GF-D8 (cell line): ENCODE data around the gene HBG2.
"Not testable (repeated sequence)": the region's sequence is repeated elsewhere in the genome, so short reads cannot be mapped to it uniquely, and the experiment has no call there.

ENCODE experiments used
- DNase-seq: peaks from one replicate; lab custom pipeline; 2025; lab: John Stamatoyannopoulos, UW

Gene HBG2

DNA sequence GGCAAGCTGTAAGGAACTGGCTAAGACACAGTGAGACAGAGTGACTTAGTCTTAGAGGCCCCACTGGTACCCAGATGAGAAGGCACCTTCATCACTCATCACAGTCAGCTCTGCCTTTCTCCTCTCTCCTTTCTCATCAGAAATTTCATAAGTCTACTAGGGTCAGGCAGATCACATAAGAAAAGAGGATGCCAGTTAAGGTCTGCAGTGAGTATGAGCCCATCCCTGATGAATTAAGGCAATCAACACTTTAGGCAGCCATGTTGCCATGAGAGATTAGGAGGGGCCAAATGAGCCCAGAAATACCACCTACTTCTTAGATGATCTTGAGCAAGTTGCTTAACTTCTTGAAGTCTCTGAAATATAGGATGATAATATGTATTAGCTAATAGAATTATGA is 27.0 kb upstream of the HBG2 start:
- no peak for DNase-seq

DNA sequence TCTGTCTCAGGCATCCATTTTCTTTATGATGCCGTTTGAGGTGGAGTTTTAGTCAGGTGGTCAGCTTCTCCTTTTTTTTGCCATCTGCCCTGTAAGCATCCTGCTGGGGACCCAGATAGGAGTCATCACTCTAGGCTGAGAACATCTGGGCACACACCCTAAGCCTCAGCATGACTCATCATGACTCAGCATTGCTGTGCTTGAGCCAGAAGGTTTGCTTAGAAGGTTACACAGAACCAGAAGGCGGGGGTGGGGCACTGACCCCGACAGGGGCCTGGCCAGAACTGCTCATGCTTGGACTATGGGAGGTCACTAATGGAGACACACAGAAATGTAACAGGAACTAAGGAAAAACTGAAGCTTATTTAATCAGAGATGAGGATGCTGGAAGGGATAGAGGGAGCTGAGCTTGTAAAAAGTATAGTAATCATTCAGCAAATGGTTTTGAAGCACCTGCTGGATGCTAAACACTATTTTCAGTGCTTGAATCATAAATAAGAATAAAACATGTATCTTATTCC is 26.1 kb upstream of the HBG2 start:
- peak; percentile 1 for DNase-seq

DNA sequence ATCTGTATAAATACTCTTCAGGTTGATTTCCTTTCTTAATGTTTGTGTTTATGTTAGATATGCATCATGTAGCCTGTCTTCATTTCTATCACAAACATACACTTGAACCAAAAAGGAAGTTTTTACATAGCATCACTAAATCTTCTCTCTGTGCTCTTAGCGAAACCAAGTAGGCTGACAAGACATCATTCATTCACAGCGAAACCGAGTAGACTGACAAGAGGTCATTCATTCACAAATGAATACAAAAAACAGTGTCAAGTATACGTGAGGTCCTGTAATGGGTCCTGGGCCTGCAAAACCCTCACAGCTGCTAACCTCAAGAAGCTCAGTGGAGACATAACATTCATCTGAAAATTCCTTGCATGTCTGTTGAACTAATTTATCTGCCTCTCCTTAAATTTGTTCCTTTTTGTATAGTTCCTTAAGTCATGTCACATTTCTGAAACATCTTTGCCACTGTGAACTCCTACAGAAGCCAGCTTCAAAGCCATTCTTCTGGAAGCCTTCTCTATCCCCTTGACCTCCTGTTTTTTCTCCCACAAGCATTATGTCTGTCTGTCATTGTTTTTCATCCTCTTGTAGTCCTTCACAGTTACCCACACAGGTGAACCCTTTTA is 25.0 kb upstream of the HBG2 start:
- no peak for DNase-seq

DNA sequence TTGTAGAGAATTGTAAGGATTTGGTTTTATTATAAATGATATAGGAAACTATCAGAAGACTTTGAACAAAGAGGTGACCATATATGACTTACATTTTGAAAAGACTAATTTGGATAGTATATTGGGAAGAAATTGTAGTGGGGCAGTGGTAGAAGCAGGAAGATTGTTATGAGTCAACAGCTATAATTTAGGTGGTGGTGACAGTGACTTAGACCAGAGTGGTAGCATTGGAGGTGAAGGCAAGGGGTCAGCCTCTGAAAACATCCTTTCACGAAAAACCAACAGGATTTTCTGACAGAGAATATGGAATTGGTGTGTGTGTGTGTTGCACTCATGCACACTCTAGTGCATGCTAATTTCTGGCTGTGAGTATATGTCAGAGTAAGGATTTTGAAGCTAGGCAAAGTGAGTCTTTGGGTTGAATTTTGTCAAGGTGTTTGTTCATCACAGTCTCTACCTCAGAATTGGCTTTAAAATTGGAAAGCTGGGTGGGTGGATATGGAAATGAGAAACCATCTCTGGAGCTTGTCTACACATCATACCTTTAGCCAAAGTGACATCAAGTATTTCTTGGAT is 23.3 kb upstream of the HBG2 start:
- DNase-seq: no peak

DNA sequence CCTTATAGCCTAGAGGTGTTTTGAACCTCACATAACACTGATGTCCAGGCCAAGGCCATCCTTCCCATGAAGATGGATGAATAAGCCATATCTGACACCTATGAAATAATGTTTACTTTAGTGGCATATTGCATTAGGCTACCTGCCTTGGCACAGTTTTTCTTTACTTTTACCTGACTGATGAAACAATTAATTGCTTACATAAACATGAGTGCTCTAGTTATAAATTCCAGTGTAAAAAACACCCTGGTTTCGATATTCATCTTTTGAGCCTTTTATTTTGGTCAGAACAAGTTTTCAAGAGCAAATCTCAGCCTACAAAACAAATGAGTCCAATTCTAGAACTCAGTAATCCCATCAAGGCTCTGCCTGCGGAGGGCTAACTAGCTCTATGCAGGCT is 22.1 kb upstream of the HBG2 start:
- DNase-seq: no peak

DNA sequence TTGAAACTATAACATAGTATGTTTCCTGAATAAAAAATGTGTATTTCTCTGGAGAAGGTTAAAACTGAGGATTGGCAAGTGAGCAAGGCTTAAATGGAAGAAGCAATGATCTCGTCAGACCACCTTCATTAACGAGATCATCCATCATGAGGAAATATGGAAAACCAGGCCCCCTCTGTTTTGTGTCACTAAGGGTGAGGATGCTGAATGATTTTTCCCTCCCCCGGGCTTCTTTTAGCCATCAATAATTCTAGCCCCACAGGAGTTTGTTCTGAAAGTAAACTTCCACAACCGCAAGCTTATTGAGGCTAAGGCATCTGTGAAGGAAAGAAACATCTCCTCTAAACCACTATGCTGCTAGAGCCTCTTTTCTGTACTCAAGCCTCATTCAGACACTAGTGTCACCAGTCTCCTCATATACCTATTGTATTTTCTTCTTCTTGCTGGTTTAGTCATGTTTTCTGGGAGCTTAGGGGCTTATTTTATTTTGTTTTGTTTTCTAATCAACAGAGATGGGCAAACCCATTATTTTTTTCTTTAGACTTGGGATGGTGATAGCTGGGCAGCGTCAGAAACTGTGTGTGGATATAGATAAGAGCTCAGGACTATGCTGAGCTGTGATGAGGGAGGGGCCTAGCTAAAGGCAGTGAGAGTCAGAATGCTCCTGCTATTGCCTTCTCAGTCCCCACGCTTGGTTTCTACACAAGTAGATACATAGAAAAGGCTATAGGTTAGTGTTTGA is 21.0 kb upstream of the HBG2 start:
- no peak for DNase-seq

DNA sequence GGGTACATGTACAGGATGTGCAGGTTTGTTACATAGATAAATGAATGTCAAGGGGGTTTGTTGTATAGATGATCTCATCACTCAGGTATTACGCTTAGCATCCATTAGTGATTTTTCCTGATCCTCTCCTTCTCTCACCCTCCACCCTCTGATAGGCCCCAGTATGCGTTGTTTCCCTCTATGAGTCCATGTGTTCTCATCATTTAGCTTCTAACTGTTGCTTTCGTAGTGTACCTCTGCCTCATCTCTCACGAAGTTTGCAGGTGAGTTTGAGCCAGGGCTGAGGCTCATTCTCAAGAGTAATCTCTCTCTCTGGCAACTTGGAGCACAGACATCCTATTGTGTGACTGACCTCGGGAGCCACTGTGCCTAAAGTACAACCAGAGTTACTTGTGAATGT is 19.8 kb upstream of the HBG2 start:
- no peak for DNase-seq

DNA sequence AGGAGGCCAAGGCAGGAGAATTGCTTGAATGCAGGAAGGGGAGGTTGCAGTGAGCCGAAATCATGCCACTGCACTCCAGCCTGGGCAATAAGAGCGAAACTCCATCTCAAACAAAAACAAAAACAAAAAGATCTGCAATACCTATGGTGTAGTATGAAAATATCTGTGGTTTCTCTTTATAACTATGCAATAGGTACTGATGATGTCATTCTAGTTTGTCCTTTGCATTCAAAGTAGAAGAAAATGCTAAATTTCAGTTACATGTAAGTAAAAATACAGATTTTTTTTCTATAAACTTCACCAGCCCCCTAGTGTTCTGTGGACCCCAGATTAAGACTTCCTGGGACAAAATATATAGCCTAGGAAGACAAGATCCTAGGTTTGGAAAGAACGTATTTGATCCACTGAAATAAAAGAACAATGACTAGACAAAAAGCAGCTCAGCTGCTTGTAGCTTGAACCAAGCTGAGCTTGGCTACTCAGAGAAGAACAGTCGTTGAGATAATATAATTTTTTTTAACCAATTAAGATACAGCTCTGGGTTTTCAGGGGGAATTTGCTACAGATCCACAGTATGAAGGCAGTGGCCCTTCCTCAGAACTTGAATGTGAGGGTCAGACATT is 17.9 kb upstream of the HBG2 start:
- DNase-seq: no peak

DNA sequence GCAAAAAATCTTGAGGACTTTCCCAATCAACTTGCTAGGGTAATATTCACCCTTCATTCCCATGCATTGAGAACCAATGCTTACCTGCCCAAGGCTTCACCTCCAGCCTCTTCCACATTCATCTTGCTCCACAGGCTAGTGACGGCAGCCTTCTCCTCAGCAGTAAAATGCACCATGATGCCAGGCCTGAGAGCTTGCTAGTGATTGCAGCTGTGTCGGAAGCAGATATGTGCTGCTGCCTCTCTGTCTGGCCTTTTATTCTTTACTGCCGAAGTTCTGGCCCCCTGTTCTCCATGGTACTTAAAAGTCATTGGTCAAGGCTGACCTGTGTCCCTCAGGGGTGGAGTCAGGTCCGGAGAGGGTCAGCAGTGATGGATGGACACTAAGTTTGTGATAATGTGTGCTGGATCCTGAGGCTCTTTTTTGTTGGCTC is 15.2 kb upstream of the HBG2 start, which contains the start of gene HBE1:
HBE1 (minus strand) TSS at position 231 of the 433 bp plus-strand sequence; CDS start at position 176, 55 bp downstream.
- no peak for DNase-seq

DNA sequence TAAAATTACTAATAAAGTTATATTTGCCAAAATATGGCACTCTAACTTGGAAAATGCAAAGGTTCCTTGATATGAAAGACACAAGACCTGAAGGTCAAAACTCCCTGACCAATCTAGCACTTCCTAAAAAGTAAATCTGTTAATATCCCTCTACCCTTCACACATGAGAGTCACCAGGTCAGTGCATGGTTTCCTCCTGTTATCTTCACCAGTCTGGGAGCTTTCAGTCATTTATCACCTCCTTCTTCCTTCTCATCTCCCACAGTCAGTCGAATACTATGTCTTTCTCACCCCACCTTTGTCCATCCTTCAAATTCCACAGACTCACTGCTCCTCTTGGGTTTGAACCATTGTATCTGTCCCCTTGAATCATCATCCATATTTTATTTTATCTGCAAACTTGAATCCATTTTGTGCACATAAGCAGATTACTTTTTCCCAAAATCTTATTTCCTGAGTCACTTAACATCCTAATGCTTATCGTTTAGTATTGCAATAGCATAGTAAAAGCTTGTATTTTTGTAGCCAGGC is 12.5 kb upstream of the HBG2 start:
- DNase-seq: no peak

DNA sequence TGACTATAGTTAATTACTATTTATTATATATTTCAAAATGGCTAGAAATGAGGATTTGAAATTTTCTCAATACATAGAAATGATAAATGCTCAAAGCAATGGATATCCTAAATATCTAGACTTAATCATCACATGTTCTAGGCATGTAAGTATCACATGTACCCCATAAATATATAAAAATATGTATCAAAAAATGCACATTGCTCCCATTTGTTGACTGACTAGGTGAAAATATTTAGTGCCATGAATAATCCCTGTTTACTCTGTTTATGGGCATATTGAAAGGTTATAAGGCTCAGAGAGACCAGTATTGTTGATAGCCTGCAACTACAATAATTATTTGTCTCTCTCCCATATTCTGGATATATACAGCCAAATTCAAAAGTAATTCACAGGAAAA is 12.0 kb upstream of the HBG2 start:
- no peak for DNase-seq

DNA sequence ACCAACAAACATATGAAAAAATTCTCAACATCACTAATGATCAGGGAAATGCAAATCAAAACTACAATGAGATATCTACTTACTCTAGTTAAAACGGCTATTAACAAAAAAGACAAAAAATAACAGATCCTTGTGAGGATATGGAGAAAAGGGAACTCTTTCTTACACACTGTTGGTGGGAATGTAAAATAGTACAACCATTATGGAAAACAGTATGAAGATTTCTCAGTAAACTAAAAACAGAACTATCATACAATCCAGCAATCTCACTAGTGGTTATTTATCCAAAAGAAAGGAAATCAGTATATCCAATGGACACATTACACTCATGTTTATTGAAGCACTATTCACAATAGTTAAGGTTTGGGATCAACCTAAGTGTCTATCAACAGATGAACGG is 11.3 kb upstream of the HBG2 start:
- no peak for DNase-seq

DNA sequence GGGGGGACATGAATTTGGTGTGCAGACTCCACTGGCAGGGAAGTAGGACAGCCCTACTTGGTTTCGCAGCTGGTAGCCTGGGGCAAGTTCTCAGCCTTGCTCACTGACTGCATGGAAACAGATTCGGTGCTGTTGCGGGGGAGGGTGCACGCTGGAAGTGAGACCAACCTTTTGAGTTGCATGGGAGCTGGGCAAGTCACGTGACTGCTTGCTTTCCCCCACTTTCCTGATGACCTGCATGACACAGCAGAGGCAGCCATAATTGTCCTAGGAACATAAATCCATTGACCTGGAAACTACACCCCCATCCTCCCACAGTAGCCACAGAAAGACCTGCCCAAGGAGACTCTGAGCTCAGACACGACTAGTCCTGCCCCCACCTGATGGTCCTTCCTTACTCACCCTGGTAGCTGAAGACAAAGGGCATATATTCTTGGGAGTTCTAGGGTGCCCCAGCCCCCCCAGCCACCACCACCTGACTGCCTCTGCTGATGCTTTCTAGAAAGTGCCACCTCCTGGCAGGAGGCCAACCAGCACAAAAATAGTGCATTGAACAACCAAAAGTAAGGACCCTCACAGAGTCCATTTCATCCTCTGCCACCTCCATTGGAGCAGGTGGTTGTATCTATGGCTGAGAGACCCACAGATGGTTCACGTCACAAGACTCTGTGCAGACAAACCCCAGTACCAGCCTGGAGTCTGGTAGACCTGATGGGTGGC is 4.1 kb upstream of the HBG2 start:
- no peak for DNase-seq

DNA sequence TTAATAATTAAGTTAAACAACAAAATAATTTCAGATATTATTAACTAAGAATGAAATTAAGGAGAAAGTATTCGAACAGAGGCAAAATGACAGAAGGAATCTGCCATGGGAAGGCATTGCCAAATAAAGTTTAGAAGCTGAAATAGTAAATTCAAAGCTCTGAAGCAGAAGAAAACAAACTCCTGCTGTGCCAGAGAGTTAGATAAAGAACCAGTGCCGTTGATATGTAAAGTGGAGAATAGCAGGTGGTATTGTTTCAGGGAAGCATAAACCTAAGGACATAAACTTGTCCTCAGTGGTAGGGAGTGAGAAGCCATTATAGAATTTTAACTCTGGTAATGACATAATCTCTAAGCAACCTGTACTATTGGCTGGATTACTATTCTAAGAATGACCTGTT is 2.7 kb upstream of the HBG2 start:
- no peak for DNase-seq

DNA sequence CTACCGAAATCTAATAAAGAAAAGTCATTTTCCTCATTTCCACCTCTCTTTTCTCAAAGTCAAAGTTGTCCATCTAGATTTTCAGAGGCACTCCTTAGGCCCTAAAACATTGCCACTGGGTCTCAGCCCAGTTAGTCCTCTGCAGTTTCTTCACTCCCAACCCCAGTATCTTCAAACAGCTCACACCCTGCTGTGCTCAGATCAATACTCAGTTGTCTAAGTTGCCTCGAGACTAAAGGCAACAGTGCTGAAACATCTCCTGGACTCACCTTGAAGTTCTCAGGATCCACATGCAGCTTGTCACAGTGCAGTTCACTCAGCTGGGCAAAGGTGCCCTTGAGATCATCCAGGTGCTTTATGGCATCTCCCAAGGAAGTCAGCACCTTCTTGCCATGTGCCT is 558 bp downstream of the HBG2 start:
- DNase-seq: not testable (repeated sequence)

DNA sequence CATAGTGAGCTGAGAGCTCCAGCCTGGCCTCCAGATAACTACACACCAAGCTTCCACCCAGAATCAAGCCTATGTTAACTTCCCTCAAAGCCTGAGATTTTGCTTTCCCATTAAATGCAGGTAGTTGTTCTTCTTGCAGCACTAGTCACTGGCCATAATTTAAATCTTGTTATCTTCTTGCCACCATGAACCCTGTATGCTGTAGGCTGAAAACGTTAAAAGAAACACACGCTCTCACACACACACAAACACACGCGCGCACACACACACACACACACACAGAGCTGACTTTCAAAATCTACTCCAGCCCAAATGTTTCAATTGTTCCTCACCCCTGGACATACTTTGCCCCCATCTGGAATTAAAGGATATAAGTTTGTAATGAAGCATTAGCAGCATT is 1.1 kb downstream of the HBG2 start:
- not testable (repeated sequence) for DNase-seq

DNA sequence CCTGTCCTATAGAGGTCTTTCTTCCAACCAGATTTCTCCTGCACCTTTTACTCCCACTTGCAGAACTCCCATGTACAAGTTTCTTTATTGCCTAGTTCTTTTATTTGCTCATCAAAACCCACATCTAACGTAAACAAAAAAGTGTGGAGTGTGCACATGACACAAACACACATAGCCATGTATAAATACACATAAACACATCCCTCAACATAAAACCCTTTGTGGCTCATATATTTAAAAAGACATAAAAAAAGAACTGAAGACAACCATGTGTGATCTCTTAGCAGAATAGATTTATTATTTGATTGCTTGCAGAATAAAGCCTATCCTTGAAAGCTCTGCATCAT is 1.7 kb downstream of the HBG2 start:
- no peak for DNase-seq

DNA sequence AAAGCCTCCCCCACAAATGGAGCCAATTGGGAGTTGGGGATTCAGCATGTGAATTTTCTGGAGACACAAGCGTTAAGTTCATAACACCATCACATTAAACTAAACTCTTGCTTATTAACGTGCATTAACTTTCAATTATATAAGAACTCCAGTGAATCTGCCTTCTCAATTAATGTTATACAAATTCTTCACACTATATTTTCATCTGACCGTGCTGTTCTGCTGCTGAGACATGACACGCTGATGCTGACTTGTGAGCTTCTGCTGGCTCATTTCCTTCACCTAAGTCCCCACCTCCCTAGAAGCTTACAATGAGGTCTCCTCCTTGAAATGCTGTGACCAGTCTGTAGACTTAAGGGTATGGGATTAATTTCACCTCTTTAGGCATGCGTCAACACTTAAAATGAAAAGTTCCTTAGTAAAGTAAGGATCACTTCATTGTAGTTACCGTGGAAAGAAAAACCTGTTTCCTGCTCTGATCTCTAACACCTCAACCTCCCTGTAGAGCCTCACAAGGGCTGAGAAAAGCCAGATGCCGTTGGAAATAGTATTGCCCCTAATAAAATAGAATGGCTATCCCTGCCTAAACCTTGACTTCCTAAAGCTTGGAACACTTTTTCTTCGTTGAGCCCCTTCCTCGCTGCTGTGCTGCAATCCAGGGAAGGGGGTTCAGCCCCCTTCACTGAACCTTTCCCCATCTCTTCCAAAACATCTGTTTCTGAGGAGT is 2.2 kb downstream of the HBG2 start:
- no peak for DNase-seq

DNA sequence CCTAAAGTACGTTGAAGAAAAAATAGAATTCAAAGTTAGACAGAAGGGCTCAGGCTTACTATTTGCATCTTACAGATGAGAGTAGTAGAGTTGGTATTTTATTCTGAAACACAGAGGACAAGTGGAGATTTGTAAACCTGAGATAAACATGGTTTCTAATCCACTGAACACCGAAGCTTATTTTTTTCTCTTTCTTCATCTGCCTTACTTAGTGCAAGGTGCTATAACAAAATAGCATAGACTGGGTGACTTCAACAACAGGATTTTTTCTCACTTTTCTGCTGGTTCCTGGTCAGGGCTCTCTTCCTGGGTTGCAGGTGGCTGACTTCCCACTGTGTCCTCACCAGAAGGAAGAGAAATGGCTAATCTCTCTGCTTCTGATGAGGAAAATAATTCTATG is 2.8 kb downstream of the HBG2 start:
- DNase-seq: no peak

DNA sequence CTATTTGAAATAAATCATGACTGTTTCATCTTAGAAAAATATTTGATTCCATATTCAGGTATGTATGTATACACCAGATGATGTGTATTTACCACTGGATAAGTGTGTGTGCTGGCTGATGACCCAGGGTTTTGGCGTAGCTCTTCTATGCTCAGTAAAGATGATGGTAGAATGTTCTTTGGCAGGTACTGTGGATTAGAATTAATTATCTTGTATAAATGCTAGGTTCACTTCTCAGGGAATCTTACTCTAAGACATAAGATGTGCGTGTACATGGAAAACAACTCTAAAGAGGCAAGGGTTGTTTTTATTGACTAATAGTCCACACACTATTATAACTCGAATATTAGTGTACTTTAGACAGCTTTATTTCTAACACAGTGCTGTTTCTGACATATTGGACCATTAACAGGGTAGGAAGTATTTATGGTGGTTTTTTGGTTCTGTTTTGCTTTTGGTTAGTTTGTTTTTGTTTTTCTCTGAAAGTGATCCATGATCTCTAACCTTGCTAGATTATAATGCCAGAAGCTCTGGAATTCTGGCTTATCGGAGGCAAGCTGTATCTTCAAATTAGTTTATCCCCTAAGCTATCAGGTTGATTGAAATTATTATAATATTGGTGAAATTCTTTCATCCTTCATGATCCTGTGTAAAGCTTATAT is 3.9 kb downstream of the HBG2 start:
- no peak for DNase-seq
